Choroid plexus epithelial cell (primary cell): ENCODE measurements around the gene GCN1.

Experiments
- DNase-seq: peaks from one replicate; pipeline ENCODE4 v3.0.0-alpha.2; 2010; ENCODE audit warnings: low read depth
- H3K4me3 ChIP-seq: 2 replicates; pipeline ENCODE4 v1.5.1; 2011; ENCODE audit warnings: low read depth, mild to moderate bottlenecking, control low read depth, low read length, moderate library complexity
- TF ChIP-seq, protein P1 (sequence below): conservative IDR thresholded peaks from 2 replicates; pipeline ENCODE4 v1.5.1; 2011; ENCODE audit warnings: low read depth, mild to moderate bottlenecking, control low read depth, inconsistent platforms, low read length, moderate library complexity

Gene GCN1

DNA sequence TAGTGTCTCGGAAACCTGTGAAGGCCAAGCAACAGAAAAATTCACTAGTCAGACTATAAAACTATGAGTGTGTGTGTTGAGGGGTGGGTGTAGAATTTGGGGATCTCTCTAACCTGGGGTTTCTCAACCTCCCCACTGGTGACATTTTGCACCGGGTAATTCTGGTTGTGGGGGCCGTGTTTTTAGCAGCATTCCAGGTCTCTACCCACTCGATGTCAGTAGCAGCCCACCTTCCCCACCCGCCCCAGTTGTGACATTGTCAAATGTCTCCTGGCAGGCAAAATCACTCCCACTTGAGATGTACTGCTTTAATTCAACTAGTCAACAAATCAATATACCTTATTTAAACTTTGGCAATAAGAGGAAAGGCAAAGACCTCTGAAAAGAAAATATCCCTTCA is 4.1 kb downstream of the GCN1 start:
- no peak for DNase-seq
- H3K4me3 ChIP-seq = no peak overlapping the region
- TF ChIP-seq, protein P1, sequence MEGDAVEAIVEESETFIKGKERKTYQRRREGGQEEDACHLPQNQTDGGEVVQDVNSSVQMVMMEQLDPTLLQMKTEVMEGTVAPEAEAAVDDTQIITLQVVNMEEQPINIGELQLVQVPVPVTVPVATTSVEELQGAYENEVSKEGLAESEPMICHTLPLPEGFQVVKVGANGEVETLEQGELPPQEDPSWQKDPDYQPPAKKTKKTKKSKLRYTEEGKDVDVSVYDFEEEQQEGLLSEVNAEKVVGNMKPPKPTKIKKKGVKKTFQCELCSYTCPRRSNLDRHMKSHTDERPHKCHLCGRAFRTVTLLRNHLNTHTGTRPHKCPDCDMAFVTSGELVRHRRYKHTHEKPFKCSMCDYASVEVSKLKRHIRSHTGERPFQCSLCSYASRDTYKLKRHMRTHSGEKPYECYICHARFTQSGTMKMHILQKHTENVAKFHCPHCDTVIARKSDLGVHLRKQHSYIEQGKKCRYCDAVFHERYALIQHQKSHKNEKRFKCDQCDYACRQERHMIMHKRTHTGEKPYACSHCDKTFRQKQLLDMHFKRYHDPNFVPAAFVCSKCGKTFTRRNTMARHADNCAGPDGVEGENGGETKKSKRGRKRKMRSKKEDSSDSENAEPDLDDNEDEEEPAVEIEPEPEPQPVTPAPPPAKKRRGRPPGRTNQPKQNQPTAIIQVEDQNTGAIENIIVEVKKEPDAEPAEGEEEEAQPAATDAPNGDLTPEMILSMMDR = no peak

- no peak for DNase-seq
These were observed 7.9 kb downstream of the GCN1 start for GRCh38 chr12:120186654-120187053.

DNA sequence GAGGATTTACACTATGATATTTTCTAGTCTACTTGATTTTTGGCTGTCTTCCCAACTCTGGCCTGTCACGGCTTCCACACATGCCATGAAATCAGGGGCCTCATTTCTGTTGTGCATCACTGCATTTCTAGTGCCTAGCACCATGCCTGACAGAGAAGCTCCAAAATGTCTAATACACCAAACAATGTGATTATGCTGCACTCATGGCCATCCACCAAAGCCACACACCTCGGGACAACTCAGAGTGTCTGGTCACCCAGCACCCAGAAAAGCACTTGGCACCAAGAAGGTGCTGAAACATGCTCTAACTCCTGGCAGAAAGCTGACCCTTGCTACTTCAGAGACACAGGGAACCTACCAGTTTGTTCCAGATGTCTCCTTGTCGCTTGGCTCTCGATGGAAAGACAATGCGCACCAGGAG is 11.3 kb downstream of the GCN1 start:
- DNase-seq = peak; percentile 70
- TF ChIP-seq, protein P1 = no peak
- H3K4me3 ChIP-seq = no peak overlapping the region

More at GRCh38 chr12:120186654-120187053, 7.9 kb downstream of the GCN1 start:
- no peak overlapping the region for H3K4me3 ChIP-seq
- TF ChIP-seq, protein P1 = no peak

- DNase-seq = peak; percentile 71
- TF ChIP-seq, protein P1 = peak; percentile 33
- H3K4me3 ChIP-seq = no peak overlapping the region
These were observed 12.4 kb downstream of the GCN1 start for GRCh38 chr12:120181991-120182631.

- TF ChIP-seq, protein P1 = no peak
- no peak overlapping the region for H3K4me3 ChIP-seq
- no peak for DNase-seq
These were observed 13.5 kb downstream of the GCN1 start for GRCh38 chr12:120180975-120181374.

DNA sequence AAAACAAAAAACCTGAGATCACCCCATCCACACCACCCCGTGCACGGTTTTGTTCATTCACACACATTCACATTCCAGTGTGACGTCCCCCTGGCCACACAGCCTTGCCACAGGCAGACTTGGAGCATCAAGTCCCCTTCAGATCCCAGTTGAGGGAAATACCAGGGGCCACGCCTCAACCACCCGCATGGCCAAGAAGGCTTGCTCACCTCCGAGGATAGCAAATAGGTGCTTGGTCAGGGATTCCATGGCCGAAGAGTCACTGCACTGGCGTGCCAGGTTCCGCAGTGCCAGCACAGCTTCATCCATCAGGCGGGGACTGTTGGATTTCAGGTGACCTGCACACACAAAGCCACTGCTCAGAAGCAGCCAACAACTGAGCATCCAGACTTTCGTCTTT is 19.0 kb downstream of the GCN1 start:
- TF ChIP-seq, protein P1 = no peak
- DNase-seq = no peak
- no peak overlapping the region for H3K4me3 ChIP-seq

GRCh38 chr12:120175062-120175461 is 19.5 kb downstream of the GCN1 start:
- TF ChIP-seq, protein P1 = no peak
- DNase-seq = no peak
- no peak overlapping the region for H3K4me3 ChIP-seq
